WTC11 (cell line): ENCODE results near the gene OLFM1. TPM values are rescaled to one million over a fixed set of nuclear protein-coding genes. Genes with fewer than 3 reads are reported as not detected.

Source experiments
- ATAC-seq: fragments of 200-7000 bp; cut with Tn5 transposase; 2 replicates; pipeline ENCODE4 v1.10.0; 2021; ENCODE audit warnings: mild to moderate bottlenecking, moderate library complexity
- CTCF ChIA-PET: fragments of 300-600 bp; sonication (Branson Sonifier 250); formaldehyde crosslinking; loops from one replicate; lab custom pipeline; 2021; ENCODE audit warnings: antibody characterized with exemption; lab: Charles Lee
- POLR2A ChIA-PET: fragments of 350-600 bp; sonication (Branson Sonifier 250); formaldehyde crosslinking; loops from one replicate; lab custom pipeline; 2021; ENCODE audit warnings: antibody characterized with exemption; lab: Charles Lee
- DNase-seq: peaks from one replicate; pipeline ENCODE4 v3.0.0; 2021; ENCODE audit warnings: low spot score
- H3K27ac Mint-ChIP-seq: 2 replicates; pipeline ENCODE4 v1.8.0; 2021; ENCODE audit warnings: mixed read lengths
- H3K27me3 Mint-ChIP-seq: 2 replicates; pipeline ENCODE4 v1.8.0; 2021; ENCODE audit warnings: low read depth, mild to moderate bottlenecking, moderate library complexity, mixed read lengths
- H3K36me3 Mint-ChIP-seq: 2 replicates; pipeline ENCODE4 v1.8.0; 2021; ENCODE audit warnings: mixed read lengths
- H3K4me1 Mint-ChIP-seq: 2 replicates; pipeline ENCODE4 v1.8.0; 2022; ENCODE audit warnings: mixed read lengths
- H3K4me3 Mint-ChIP-seq: 2 replicates; pipeline ENCODE4 v1.8.0; 2021; ENCODE audit warnings: mild to moderate bottlenecking, moderate library complexity, mixed read lengths
- H3K9me3 Mint-ChIP-seq: 2 replicates; pipeline ENCODE4 v1.8.0; 2021; ENCODE audit warnings: mixed read lengths
- CDX4 ChIP-seq: fragments of 250-450 bp; sonication (Bioruptor Pico); IDR thresholded peaks from 2 replicates; pipeline ENCODE4 v1.9.0; 2021; ENCODE audit warnings: moderate library complexity, mild to moderate bottlenecking, inconsistent platforms, borderline replicate concordance
- CREB1 ChIP-seq: sonication (generic); formaldehyde crosslinking; IDR thresholded peaks from 2 replicates; pipeline ENCODE4 v1.8.0; 2023; ENCODE audit warnings: mild to moderate bottlenecking, missing genetic modification reagents
- EMX1 ChIP-seq: fragments of 250-450 bp; sonication (Bioruptor Pico); IDR thresholded peaks from 2 replicates; pipeline ENCODE4 v1.8.0; 2021; ENCODE audit warnings: mild to moderate bottlenecking
- FOXK1 ChIP-seq: sonication (generic); formaldehyde crosslinking; IDR thresholded peaks from 2 replicates; pipeline ENCODE4 v1.8.0; 2022; ENCODE audit warnings: mild to moderate bottlenecking, moderate library complexity, missing genetic modification reagents
- FOXP4 ChIP-seq: sonication (generic); formaldehyde crosslinking; IDR thresholded peaks from 2 replicates; pipeline ENCODE4 v1.8.0; 2022; ENCODE audit warnings: mild to moderate bottlenecking, missing genetic modification reagents
- GABPB1 ChIP-seq: sonication (generic); formaldehyde crosslinking; IDR thresholded peaks from 2 replicates; pipeline ENCODE4 v1.8.1; 2023; ENCODE audit warnings: mild to moderate bottlenecking, missing genetic modification reagents
- IRF2 ChIP-seq: sonication (generic); formaldehyde crosslinking; IDR thresholded peaks from 2 replicates; pipeline ENCODE4 v1.8.0; 2022; ENCODE audit warnings: low read depth, missing genetic modification reagents, borderline replicate concordance
- MXD4 ChIP-seq: fragments of 250-450 bp; sonication (Bioruptor Pico); IDR thresholded peaks from 2 replicates; pipeline ENCODE4 v1.8.0; 2021; ENCODE audit warnings: mild to moderate bottlenecking, moderate library complexity, borderline replicate concordance
- NFATC4 ChIP-seq: fragments of 250-450 bp; sonication (Bioruptor Pico); IDR thresholded peaks from 2 replicates; pipeline ENCODE4 v1.9.0; 2021; ENCODE audit warnings: mild to moderate bottlenecking
- NFE2L1 ChIP-seq: sonication (generic); formaldehyde crosslinking; IDR thresholded peaks from 2 replicates; pipeline ENCODE4 v1.8.1; 2023; ENCODE audit warnings: missing genetic modification reagents
- NR1H2 ChIP-seq: sonication (generic); formaldehyde crosslinking; IDR thresholded peaks from 2 replicates; pipeline ENCODE4 v1.9.0; 2021; ENCODE audit warnings: mild to moderate bottlenecking, moderate library complexity, missing genetic modification reagents
- NR3C1 ChIP-seq: sonication (generic); formaldehyde crosslinking; conservative IDR thresholded peaks from 2 replicates; pipeline ENCODE4 v1.8.1; 2023; ENCODE audit warnings: low read depth, mild to moderate bottlenecking, missing genetic modification reagents
- OVOL2 ChIP-seq: fragments of 250-450 bp; sonication (Bioruptor Pico); IDR thresholded peaks from 2 replicates; pipeline ENCODE4 v1.9.0; 2021; ENCODE audit warnings: mild to moderate bottlenecking, borderline replicate concordance
- RELA ChIP-seq: sonication (generic); formaldehyde crosslinking; IDR thresholded peaks from 2 replicates; pipeline ENCODE4 v1.8.1; 2022; ENCODE audit warnings: missing genetic modification reagents, mild to moderate bottlenecking, borderline replicate concordance
- SMAD4 ChIP-seq: sonication (generic); formaldehyde crosslinking; IDR thresholded peaks from 2 replicates; pipeline ENCODE4 v1.8.0; 2022; ENCODE audit warnings: mild to moderate bottlenecking, missing genetic modification reagents
- SP1 ChIP-seq: sonication (generic); formaldehyde crosslinking; conservative IDR thresholded peaks from 2 replicates; pipeline ENCODE4 v1.8.1; 2022; ENCODE audit warnings: missing genetic modification reagents
- TCF7 ChIP-seq: sonication (generic); formaldehyde crosslinking; IDR thresholded peaks from 2 replicates; pipeline ENCODE4 v1.8.0; 2022; ENCODE audit warnings: mild to moderate bottlenecking, low read depth, missing genetic modification reagents, moderate library complexity
- USF1 ChIP-seq: sonication (generic); formaldehyde crosslinking; IDR thresholded peaks from 2 replicates; pipeline ENCODE4 v1.8.0; 2022; ENCODE audit warnings: mild to moderate bottlenecking, missing genetic modification reagents
- USF2 ChIP-seq: sonication (generic); formaldehyde crosslinking; IDR thresholded peaks from 2 replicates; pipeline ENCODE4 v1.8.1; 2023; ENCODE audit warnings: mild to moderate bottlenecking, missing genetic modification reagents, moderate library complexity
- ZNF121 ChIP-seq: sonication (generic); formaldehyde crosslinking; IDR thresholded peaks from 2 replicates; pipeline ENCODE4 v1.8.0; 2023; ENCODE audit warnings: missing genetic modification reagents
- ZNF219 ChIP-seq: sonication (generic); formaldehyde crosslinking; IDR thresholded peaks from 2 replicates; pipeline ENCODE4 v1.8.0; 2023; ENCODE audit warnings: missing genetic modification reagents, mild to moderate bottlenecking, borderline replicate concordance
- ZNF425 ChIP-seq: fragments of 250-450 bp; sonication (Bioruptor Pico); conservative IDR thresholded peaks from 2 replicates; pipeline ENCODE4 v1.9.0; 2021; ENCODE audit warnings: mild to moderate bottlenecking
- ZNF512 ChIP-seq: sonication (generic); formaldehyde crosslinking; IDR thresholded peaks from 2 replicates; pipeline ENCODE4 v1.8.1; 2022; ENCODE audit warnings: missing genetic modification reagents, borderline replicate concordance
- total RNA-seq: library from RNA; stranded (reverse); gene quantifications from 3 replicates; pipeline ENCODE4 v1.2.3, GENCODE V29; 2021
- TF ChIP-seq, protein P1 (sequence below): sonication (generic); formaldehyde crosslinking; IDR thresholded peaks from 2 replicates; pipeline ENCODE4 v1.8.1; 2022; ENCODE audit warnings: low read depth, missing genetic modification reagents, borderline replicate concordance
- TF ChIP-seq, protein P2 (sequence below): sonication (generic); formaldehyde crosslinking; IDR thresholded peaks from 2 replicates; pipeline ENCODE4 v1.8.1; 2022; ENCODE audit warnings: mild to moderate bottlenecking, missing genetic modification reagents, moderate library complexity, borderline replicate concordance

The OLFM1 gene
- total RNA-seq, 1 experiment from 2014 or later: 37.6 TPM

GRCh38 chr9:135119496-135120064, 32.1 kb downstream of the OLFM1 start:
- ChIA-PET CTCF (no interaction called here), POLR2A (no interaction called here)
- Mint-ChIP-seq H3K4me1 (no peaks in the 10 kb centered on the region), H3K4me3 (no peak overlapping the region), H3K27me3 (no peaks in the 10 kb centered on the region), H3K27ac (no peak overlapping the region), H3K9me3 (peaks cover 21% of the 10 kb centered on the region), H3K36me3 (peaks cover 32% of the 10 kb centered on the region)
- TF ChIP-seq MXD4 (CRISPR knock-in tag) (no peak), ZNF219 (CRISPR knock-in tag) (no peak), ZNF512 (CRISPR knock-in tag) (no peak), NR1H2 (no peak), ZNF425 (CRISPR knock-in tag) (no peak), SP1 (CRISPR knock-in tag) (no peak), CDX4 (CRISPR knock-in tag) (no peak), GABPB1 (CRISPR knock-in tag) (no peak), NR3C1 (CRISPR knock-in tag) (no peak), FOXP4 (CRISPR knock-in tag) (no peak), IRF2 (no peak), NFE2L1 (no peak), OVOL2 (CRISPR knock-in tag) (no peak)
- TF ChIP-seq, protein P1, sequence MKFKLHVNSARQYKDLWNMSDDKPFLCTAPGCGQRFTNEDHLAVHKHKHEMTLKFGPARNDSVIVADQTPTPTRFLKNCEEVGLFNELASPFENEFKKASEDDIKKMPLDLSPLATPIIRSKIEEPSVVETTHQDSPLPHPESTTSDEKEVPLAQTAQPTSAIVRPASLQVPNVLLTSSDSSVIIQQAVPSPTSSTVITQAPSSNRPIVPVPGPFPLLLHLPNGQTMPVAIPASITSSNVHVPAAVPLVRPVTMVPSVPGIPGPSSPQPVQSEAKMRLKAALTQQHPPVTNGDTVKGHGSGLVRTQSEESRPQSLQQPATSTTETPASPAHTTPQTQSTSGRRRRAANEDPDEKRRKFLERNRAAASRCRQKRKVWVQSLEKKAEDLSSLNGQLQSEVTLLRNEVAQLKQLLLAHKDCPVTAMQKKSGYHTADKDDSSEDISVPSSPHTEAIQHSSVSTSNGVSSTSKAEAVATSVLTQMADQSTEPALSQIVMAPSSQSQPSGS (CRISPR knock-in tag): no peak
- DNase-seq (no peak), ATAC-seq (no peak)

GRCh38 chr9:135120249-135120648, 32.8 kb downstream of the OLFM1 start:
- ATAC-seq (no peak), DNase-seq (no peak)
- POLR2A ChIA-PET: no interaction called here
- peaks cover 21% of the 10 kb centered on the region for H3K9me3 Mint-ChIP-seq
- H3K4me1 Mint-ChIP-seq: no peaks in the 10 kb centered on the region
- CTCF ChIA-PET: no interaction called here
- H3K36me3 Mint-ChIP-seq: peaks cover 32% of the 10 kb centered on the region
- H3K27me3 Mint-ChIP-seq: no peaks in the 10 kb centered on the region
- H3K27ac Mint-ChIP-seq: no peak overlapping the region
- H3K4me3 Mint-ChIP-seq: no peak overlapping the region
- TF ChIP-seq, protein P2, sequence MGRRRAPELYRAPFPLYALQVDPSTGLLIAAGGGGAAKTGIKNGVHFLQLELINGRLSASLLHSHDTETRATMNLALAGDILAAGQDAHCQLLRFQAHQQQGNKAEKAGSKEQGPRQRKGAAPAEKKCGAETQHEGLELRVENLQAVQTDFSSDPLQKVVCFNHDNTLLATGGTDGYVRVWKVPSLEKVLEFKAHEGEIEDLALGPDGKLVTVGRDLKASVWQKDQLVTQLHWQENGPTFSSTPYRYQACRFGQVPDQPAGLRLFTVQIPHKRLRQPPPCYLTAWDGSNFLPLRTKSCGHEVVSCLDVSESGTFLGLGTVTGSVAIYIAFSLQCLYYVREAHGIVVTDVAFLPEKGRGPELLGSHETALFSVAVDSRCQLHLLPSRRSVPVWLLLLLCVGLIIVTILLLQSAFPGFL: no peak
- TF ChIP-seq USF2 (CRISPR knock-in tag) (no peak), TCF7 (no peak), CDX4 (CRISPR knock-in tag) (no peak), CREB1 (CRISPR knock-in tag) (no peak), ZNF219 (CRISPR knock-in tag) (no peak), EMX1 (CRISPR knock-in tag) (no peak), ZNF121 (CRISPR knock-in tag) (no peak), SMAD4 (no peak), RELA (no peak), FOXK1 (CRISPR knock-in tag) (no peak), NFATC4 (CRISPR knock-in tag) (no peak), USF1 (CRISPR knock-in tag) (no peak)
